Stimulated activated CD4-positive, alpha-beta T cell treated with anti-CD3 and anti-CD28 coated beads, Interleukin-4, amount 100 ng/mL, for 48 hours (primary cell): Measurements from ENCODE around the gene RASA1.
A peak's percentile ranks its signal among the peaks of the same experiment; 100 is the strongest.

ENCODE experiments used
- DNase-seq, 2 donors: peaks; one replicate each; pipeline ENCODE4 v3.0.0-alpha.2; 2020; ENCODE audit warnings: low read depth in 2 of 2

Gene RASA1

GRCh38 chr5:87403409-87403808 is 135.7 kb downstream of the RASA1 start:
- no peak for DNase-seq

- no peak for DNase-seq
Observed at GRCh38 chr5:87403899-87404298, 136.2 kb downstream of the RASA1 start.

- no peak for DNase-seq
Observed at GRCh38 chr5:87404359-87404758, 136.7 kb downstream of the RASA1 start.

DNA sequence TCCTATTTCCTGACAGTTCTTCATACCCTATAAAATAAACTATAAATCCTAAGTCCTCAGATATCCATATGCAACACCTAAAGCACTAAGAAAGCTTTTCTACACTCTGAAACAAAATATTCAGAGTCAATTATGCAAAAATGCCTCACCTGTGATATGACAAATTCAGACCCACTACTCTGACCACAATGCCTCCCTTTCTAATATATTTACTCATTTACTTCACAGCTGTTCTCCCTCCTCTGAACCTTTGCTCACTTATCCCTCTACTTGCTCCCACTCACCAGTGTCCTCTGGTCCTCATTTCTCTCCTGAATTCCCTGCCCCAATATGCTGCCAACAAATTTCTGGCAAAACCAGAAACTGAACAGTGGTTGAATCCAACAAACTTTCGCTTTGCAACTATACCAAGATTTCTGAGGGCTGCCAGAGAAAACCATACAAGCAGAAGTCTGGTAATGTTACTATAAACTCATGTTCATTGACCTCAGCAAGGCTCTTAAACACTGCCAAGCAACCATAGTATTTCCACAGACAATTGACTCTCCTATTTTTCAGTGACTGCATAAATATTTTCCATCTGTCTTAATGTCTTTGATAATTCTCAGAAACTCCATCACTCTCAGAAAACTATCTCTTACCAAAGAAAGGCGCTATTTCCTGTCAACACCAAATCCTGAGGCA is 137.9 kb downstream of the RASA1 start:
- DNase-seq: no peak

DNA sequence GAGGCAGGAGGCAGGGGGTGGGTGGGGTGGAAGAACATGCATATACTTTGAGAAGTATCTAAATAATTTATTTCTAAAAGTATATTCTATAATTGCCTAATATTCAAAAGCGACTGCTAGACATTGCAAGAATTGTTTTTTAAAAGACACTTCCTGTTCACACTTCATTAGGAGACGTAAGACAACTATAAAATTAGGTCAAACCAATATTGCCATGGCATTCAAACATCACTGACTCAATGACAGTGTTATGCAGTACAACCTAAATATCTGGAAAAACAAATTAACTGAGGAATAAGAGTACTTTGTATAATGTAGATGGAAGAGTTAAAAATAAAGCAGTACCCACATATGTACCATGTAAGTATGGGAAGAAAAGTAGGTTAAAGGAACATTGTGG is 140.5 kb downstream of the RASA1 start:
- no peak for DNase-seq

GRCh38 chr5:87410931-87411330 is 143.2 kb downstream of the RASA1 start:
- DNase-seq: no peak

DNA sequence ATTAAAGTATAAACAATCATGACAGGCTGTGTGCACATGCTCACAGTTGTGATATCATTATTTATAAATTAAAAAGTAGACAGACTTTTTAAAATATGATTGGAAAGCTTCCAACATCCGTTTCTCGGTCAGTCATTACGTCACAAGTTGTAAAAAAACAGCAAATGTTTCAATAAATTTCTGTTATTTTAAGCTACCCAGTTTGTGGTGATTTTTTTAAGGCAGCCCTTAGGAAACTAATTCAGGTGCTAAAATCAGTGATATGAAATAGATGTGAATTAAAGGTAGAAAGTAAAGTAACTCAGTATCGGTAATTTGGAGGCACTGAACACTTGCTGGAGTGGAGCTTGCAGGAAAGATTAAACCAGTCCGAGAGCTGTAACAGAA is 143.9 kb downstream of the RASA1 start:
- no peak for DNase-seq

- DNase-seq: peak; percentile 7 to 8
Observed at GRCh38 chr5:87411973-87412629, 144.4 kb downstream of the RASA1 start.

DNA sequence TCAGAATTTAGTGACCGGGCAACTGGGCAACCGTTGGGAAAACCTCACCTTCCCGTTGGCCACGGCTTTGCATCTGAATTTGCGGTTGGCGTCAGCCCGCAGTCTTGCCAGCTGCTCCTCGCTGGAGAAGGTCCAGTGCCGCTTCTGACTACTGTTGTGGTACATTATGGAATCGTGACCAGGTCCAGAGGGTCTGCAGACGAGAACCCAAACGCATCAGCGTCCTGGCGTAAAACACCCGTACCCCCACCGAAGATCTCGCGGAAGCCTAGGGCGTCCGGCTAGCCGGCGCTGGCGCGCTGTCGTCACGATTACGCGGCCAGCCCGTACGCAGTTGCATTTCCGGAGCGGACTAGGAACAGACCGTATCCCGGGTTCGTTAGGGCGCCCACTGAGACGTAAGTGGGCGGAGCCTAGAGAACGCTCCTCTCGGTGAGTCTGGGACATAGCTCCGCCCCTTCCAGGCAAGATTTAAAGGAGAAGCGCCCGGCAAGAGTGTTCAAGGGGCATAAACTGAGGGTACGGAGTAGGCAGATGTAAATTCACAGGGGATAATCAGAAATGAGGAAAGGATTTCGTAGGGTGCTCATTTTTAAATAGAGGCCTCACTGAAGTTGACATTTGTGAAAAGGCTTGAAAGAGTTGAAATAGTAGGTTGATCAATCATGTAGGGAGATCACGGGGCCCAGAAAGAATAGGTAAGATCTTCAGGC is 145.1 kb downstream of the RASA1 start, which contains the start of gene CCNH:
TSS of gene CCNH (minus strand) at position 301 of the 713 bp plus-strand sequence. CDS start at position 165, 136 bp downstream.
- DNase-seq: peak; percentile 86 to 97

GRCh38 chr5:87413343-87413645 is 145.6 kb downstream of the RASA1 start:
- no peak for DNase-seq

DNA sequence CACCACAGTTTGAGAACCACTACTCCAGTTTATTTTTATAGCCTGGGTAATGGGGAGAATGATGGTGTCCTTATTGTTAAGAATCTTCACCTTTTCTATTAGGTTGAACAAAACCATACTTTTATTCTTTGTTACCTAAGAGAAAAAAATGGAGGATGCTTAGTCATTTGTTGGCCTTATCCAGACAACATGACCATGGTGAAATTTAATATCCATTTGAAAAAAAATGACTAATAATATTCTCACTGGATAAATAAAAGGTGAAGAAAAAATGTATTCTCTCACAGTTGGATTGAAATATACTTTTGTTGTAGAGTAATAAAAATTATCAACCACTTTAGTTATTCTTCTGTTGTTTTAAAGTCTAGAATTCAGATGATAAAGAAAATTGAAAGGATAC is 150.8 kb downstream of the RASA1 start:
- no peak for DNase-seq

GRCh38 chr5:87421307-87421706 is 153.6 kb downstream of the RASA1 start:
- DNase-seq: no peak

- DNase-seq: no peak
Observed at GRCh38 chr5:87423755-87424154, 156.1 kb downstream of the RASA1 start.

- no peak for DNase-seq
Observed at GRCh38 chr5:87430863-87431457, 163.3 kb downstream of the RASA1 start.

GRCh38 chr5:87432460-87432859 is 164.8 kb downstream of the RASA1 start:
- no peak for DNase-seq

DNA sequence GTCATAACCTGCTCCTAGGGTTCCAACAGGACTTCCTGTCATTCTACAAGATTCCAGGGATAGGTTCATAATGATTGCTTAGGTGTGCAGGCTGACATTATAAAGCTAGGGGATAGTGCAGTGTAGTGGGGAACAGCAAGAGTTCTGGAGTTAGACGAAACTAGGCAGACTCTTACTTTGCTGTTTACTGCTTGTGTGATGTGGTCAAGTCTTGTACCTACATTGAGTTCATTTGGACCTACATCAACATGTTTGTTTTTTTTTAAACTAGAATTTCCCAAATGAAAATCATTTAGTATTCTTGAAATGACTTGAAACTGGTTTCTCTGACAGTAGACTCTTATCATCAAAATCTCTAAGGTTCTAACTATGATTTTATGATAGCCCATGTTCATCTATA is 166.3 kb downstream of the RASA1 start:
- no peak for DNase-seq

- DNase-seq: no peak
Observed at GRCh38 chr5:87434461-87434860, 166.8 kb downstream of the RASA1 start.

DNA sequence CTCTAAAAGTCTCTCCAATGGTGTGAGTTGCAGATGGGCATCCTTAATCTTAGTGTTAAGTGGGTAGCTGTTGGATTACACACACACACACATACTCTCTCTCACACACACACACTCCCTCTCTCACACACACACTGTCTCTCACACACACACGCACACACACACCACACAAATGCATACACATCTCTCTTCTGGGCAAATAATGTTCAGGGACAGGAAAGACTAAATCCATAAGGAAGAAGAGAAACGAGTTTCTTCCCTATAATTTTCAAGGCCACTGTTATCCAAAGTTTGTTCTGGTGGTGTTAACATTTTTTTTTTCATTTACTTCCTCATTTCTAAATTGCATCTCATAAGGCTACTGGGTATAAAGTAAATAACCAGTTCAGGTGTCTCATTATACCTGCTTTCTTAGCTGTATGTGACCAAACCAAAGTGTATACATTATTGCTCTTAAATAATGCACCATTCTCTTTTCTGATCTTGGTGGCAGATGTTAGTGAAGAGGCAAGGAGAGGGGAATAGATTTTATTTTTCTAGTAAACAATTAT is 167.5 kb downstream of the RASA1 start:
- no peak for DNase-seq

- no peak for DNase-seq
Observed at GRCh38 chr5:87437724-87438123, 170.0 kb downstream of the RASA1 start.

DNA sequence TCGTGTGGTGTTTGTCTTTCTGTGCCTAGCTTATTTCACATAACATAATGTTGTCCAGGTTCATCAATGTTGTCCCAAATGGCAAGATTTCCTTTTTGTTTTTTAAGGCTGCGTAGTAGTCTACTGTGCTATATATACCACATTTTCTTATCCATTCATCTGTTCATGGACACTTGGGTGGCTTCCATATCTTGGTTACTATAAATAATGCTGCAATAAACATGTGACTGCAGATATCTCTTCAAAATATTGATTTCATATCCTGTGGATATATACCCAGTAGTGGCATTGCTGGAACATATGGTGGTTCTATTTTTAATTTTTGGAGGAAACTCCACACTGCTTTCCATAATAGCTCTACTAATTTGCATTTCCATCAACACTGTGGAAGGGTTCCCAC is 170.5 kb downstream of the RASA1 start:
- no peak for DNase-seq
